HG02759 (cell line): Measurements from ENCODE around the gene TYRP1.

Experiments used
- ATAC-seq: cut with Tn5 transposase; IDR thresholded peaks from one replicate; pipeline ENCODE4 v1.9.1; 2021; ENCODE audit warnings: mild to moderate bottlenecking, moderate library complexity; ENCODE audit not compliant: unreplicated experiment

Gene TYRP1

DNA sequence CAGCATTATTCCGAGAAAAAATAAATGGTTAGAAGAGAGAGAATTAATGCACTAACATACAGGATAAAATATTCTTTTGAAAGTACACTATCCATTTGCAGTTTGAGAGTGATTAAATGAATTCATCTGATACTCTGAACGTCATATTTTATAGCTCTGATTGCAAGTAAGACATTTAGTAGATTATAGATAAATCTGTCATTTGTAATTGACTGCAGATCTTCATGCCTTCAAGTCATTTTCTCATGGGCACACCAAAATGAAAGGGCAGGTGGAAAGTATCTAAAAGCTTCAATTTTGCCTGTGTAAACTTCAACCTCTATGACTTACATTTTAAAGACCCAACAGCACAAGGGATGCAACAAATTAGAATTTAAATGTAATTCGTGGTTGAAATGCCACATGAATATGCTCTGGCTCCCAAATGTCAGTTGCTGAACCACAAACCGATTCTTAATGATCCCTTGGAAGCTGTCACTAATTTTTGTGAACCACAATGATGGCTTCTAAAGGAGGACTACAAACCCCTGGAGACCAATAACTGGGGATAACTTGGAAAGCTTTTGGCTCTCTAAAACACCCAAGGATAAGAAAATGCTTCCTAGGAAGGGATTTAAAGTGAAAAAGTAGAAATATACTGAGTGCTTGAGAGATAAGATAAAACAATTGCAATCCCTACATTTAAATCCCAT lies 3.9 kb downstream of the TYRP1 start:
- no peak for ATAC-seq

DNA sequence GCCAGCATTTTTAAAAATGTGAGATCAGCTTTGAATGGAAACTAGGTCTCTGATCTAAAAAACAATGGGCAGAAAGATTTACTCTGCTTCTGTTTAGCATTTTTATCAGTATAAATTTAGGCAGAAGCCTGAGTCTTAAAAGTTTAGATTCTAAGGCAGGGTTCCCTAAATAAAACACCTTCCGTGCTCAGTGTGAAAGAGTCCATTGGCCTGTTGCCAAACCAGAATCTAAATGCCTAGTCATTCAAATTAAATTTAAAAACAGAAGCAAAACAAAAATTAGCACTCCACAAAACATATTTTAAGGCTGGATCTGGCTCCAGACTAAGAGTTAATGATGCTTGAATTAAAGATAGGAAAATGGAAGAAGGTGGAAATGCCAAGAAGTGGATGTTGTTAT lies 4.5 kb downstream of the TYRP1 start:
- ATAC-seq: no peak

DNA sequence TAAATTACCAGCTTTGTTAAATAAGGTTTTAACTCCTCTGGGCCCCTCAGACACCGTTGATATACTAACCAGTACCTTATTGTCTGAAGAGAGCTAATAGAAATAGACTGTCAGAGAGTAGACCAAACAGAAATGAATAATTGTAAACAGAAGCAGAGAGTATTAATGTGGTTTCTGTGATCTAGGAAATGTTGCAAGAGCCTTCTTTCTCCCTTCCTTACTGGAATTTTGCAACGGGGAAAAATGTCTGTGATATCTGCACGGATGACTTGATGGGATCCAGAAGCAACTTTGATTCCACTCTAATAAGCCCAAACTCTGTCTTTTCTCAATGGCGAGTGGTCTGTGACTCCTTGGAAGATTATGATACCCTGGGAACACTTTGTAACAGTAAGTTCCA lies 5.1 kb downstream of the TYRP1 start:
- ATAC-seq: no peak

DNA sequence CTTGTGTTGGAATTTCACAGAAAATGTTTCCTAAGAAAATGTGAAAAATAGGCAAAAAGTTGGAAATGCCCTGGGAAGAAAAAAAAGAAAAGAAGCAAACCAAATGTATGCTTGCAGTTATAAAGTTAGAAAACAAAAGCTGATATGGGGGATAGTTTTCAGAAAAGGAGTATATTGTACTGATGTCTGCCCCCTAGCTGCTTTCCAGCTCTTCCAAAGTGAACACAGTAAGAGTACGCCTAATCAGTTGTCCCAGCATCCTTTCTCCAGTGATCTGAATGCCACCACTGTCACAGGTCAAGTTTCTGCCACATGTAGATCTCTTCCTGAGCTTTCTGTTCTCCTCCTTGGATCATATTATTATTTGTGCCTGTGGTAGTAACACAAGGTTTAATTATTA lies 5.8 kb downstream of the TYRP1 start:
- ATAC-seq: no peak

DNA sequence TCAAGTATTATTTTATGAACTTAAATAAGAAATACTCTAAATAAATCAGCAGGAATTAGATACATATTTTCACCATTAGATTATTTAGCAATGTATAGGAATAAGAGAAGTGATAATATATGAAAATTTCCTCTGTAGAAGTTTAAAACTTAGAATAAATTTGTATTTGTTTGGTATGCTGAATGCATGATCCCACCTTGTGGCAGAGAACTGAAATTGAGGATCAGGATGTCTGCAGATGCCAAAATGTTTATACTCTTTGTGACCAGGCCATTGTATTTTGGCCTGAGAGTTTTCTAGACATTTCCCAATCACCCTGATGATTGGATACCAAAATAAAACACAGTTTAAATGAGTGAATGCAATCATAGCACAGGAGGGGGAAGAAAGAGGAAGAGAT lies 6.3 kb downstream of the TYRP1 start:
- no peak for ATAC-seq

DNA sequence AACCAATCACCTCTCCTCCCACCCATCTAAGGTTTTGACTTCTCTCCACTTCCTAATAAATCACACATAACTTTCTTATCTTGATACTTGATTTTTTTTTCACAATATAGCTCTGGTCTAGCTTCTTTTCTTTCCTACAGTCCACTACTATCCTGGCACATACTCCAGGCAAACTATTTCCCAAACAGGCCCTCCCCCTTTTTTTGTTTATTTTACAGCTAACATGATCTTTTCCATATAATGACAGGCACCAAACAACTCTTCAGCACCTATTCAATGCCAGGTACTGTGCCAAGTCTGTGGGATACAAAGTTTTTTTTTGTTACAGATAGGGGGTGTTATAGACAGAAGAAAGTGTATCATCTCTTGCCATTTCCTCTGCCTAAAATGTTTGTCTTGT lies 7.9 kb downstream of the TYRP1 start:
- no peak for ATAC-seq

DNA sequence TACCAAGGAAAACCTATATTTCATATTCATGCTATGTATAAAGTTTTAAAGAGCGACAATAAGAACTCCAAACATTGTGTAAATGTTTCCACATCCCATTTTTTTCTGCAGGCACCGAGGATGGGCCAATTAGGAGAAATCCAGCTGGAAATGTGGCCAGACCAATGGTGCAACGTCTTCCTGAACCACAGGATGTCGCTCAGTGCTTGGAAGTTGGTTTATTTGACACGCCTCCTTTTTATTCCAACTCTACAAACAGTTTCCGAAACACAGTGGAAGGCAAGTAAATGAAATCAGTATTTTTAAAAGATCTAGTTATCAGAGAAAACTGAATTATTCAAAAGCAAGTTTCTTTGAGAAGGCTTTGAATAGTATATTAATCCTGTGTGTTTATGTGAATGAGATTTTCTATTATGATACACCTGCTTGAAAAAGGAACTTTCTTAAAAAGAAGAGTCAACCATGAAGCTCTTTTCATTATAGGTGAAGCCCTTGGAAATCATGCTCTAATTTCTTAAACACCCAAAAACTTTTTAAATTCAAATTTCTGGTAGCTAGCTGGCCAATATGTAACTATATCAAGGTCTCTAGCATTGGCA lies 9.1 kb downstream of the TYRP1 start:
- no peak for ATAC-seq

DNA sequence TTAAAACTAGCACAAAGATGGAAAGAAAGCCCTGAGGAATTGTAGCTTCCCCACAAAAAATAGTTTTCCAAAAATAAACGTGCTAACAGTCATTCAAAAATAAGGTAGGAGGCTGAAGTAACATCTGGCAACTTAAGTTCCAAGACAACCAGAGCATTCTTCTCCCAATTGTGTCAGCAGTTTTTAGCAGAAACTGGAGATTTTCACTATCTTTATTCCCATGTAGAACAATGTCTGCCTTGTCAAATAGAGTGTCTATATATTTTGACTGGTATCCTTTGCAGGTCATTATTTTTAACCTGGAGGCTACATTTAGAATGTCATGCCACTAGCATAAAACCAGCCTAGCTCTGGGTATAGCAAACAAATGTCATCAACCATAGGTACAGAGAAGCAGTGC lies 10.8 kb downstream of the TYRP1 start:
- ATAC-seq: no peak

DNA sequence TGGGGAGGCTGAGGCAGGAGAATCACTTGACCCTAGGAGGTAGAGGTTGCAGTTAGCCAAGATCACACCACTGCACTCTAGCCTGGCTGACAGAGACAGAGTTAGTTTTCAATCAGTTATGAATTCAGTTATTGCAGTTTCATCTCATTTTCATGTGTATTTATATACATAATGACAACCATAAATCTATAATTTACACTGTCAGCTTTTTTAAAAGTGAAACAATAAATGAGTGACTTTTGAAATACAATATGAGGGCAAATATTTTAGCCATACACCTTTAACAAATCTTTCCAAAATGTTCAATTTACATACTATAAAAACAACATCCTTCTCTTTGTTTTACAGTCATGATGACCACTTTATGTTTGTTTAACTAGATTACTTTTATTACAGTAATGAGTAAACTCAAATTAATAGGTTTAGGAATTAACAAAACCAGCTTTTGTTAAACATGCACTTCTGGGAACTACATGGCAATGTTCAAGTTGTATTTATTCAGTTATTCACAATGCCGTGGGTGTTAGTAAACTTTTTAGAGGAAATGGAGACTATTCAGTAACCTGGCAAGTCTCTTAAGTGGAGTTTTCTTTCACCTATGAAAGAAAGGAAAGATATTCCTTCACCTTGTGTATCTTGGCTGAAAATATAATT lies 12.7 kb downstream of the TYRP1 start:
- ATAC-seq: no peak

DNA sequence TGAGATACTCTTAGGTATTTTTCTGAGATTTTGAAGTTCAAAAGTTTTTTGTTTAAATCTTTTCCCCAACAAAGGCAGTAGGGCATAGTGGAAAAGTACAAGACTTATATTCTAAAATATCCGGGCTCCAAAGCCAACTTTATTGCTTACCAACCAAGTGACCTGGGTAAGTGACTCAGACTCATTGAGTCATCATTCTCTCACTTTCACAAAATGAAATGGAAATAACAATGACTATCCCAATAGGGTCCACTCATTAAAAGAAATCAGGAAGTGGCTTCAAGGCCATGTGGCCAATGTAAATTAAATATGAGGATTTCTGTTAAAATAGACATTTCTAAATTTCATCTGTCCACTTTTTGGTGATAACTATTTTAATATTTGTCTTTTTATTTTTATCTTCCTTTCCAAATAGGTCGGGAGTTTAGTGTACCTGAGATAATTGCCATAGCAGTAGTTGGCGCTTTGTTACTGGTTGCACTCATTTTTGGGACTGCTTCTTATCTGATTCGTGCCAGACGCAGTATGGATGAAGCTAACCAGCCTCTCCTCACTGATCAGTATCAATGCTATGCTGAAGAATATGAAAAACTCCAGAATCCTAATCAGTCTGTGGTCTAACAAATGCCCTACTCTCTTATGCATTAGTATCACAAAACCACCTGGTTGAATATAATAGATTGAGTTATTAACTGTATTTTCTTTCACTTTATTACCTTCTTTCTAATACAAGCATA lies 15.5 kb downstream of the TYRP1 start:
- no peak for ATAC-seq

DNA sequence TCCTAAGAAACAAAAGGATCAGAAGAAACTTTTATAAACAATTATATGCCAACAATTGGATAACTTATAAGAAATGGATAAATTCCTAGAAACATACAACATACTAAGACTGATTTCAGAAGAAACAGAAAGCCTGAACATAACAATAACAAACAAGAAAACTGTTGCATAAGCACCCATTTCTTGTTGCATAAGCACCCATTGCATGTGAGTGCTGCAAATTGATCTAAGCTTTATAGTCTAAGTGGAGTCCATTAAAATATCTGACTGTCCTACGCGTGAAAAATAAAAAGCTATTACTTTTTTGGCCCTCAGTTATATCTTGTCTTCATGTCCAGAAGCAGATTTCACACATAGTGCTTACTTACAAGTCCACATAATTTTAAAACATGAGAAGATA lies 19.3 kb downstream of the TYRP1 start:
- ATAC-seq: no peak

DNA sequence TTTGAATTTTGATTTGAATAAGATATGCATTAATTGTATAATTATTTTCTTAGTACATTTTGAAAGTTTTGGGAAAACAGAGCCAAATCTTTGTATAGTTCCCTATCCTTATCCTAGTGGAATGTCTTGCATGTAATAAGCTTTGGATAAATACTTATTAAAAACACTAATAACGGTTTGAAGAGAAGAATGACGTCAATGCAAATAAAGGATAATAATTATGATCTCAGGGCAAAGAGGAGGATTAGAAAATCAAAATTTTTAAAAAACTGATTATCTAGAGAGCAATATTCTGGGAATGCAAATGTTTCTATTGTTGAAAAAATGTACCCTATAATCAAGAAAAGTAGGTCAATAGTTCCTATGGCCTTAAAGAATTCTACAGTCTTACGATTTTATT lies 22.1 kb downstream of the TYRP1 start:
- ATAC-seq: no peak

DNA sequence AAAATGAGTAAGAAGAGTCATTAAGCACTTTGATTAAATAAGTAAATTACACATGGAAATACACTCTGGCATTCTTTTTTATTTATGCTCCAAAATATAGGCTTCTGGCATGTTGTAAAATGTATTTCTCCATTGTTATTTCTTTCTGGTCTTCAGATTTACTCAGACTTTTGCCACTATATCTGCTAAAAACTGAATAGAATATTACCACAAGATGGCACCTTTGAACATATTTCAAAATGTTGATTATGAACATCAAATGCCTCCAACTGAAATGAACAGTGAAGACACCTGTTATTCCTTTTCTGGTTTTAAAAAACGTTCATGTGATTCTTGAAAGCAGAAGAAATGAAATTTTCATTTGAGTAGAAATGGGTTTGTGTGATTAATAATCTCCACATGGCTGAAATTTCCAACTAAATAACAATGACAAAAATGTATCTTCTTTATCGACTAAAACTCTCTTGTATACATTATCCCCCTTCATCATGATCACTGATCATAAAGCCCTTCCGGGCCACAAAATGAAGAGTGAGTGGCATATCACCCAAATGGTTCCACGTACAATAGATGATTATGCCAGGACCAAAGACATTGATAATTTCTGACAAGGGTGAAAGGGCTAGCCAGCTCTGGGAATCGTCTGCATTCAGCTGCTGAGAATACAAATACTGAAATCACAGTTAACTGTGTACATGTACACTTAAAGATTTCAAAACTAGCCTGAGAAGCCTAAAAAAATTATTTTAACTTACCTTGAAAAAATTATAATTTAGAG lies 23.8 kb downstream of the TYRP1 start:
- ATAC-seq: no peak

DNA sequence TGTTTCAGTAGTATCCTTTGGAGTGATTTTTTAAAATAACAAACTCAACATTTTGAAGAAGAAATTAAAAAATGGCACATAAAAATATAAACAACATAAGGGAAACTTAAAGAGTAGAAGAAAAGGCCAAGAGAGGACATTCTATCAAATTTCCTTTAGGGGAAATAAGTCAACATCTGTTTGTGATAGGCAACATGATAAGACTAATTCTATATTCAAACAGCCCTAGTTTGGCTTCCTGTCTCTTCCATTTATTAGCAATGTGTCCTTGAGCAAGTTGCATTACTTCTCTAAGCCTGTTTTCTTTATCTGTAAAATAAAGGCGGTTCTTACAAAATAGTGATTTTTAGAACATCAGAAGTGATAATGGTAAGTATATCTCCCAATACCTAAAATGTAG lies 24.7 kb downstream of the TYRP1 start:
- ATAC-seq: no peak

DNA sequence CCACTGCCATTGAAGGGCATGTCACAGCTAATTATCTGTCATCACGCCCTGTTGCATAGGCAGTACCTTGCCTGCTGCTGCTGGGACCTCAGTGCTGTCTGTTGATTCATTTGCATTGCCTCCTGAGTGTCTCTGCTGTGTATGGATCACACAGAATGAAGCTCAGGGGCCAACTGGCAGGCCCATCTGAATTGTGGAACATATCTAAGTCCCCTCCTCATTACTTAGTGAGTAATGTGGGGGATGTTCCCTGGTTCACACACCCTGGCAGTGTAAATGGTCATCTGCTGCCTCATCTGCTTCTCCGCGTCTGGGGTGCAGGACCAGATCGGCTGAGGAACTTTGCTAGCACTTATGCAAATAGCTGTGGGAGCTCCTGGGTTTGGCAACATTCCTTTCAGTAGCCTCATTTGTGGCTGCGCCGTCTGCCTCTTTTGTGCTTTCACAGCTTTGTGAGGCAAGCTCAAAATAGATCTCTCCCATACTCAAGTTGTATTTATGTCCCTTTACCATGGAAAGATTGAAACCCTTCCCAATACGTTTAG lies 25.4 kb downstream of the TYRP1 start:
- ATAC-seq: no peak

DNA sequence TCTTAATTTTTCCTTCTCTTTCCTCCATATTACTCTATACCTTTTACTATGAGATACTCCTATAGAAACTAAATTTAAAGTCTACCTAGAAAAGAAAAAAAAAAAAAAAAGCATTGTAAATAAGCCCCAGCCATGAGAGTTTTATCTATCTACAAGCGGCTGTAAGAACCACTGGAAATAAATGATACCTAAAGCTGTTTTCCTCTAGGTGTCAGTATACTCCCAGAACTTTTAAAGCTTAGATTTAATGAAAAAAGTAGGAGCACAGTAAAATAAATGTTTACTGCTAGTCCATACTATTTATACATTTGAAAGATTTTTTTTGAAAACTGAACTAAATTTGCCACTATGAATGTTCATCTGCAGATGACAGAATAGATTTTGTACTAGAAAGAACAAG lies 26.2 kb downstream of the TYRP1 start:
- no peak for ATAC-seq

DNA sequence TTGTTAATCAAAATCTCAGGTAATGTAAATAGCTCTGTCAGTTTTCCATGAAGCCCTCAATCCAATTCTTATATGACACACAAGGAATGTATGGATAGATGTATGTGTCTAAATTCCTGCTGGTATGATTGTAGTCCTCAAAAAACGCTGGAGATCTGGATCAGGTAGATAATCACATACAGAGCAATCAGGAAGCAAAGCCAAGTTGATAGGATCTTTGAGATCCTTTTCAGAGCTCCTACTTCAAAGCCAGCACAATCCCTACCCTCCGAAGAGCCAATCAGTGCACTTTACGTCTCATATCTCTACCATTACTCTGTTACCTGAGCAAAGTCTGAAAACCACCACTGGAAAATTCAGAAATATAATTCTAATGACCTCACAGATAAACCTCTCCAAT lies 27.4 kb downstream of the TYRP1 start:
- no peak for ATAC-seq

DNA sequence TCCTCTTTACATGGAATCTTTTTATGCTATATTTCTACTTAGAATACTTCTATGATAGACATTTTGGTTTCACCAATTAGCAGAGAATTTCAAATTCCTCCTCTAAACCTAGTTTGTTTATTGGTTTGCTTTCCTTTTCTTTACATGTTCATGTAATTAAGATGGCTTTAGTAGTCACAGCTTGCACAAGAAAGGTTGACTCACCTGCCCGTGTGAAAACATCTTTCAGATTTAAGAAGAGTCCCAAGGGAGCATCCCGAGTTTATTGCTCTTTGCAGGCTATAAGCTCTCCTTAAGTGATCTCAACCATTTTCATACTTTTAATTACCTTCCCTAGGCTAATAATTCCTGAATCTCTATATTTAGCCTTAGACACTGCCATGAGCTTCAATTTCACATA lies 28.9 kb downstream of the TYRP1 start:
- ATAC-seq: no peak

DNA sequence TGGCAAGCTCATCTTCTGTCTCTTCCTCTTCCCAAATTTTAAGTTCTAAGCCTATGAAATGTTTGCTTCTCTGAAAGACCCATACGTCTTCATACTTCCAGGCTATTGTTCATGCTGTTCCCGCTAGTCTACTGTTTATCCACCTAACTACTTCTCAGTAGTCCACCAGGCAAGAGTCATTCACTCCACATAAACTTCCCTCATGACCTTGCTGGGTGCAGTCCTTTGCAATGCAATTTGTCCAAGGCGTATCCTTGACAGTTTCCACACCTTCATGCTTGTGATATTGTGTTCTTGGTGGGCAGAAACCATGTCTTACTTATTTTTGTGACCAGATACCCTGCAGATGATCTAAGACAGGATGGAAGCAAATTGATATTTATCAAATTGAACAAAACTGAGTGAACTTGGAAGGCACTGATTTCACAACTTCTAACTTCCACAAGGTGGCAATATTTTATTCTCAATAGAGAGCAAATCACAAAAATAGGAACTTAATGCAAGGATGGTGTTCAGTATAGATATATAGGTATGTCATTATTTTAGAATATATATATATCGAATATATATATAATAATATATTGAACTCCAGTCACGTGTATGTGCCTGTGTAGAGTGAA lies 30.3 kb downstream of the TYRP1 start:
- no peak for ATAC-seq

DNA sequence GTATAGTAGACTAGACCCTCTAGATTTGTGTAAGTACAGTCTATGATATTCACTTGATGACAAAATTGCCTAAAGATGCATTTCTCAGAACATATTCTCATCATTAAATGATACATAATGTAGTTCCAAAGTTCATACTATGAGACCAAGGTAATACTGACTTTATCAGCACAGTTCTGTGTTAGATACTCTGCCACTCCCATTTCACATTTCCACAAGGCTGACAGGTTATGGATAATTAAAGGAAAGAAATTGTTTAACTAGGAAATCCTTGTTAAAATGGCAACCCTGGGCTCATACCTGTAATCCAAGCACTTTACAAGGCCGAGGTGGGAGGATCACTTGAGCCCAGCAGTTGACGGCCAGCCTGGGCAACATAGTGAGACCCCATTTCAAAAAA lies 33.6 kb downstream of the TYRP1 start:
- ATAC-seq: no peak
